HG03280 (cell line): Measurements from ENCODE around the gene CRMP1.

Experiments used
- ATAC-seq: cut with Tn5 transposase; IDR thresholded peaks from one replicate; pipeline ENCODE4 v1.9.1; 2021; ENCODE audit warnings: mild to moderate bottlenecking, moderate library complexity; ENCODE audit not compliant: unreplicated experiment

Gene CRMP1

DNA sequence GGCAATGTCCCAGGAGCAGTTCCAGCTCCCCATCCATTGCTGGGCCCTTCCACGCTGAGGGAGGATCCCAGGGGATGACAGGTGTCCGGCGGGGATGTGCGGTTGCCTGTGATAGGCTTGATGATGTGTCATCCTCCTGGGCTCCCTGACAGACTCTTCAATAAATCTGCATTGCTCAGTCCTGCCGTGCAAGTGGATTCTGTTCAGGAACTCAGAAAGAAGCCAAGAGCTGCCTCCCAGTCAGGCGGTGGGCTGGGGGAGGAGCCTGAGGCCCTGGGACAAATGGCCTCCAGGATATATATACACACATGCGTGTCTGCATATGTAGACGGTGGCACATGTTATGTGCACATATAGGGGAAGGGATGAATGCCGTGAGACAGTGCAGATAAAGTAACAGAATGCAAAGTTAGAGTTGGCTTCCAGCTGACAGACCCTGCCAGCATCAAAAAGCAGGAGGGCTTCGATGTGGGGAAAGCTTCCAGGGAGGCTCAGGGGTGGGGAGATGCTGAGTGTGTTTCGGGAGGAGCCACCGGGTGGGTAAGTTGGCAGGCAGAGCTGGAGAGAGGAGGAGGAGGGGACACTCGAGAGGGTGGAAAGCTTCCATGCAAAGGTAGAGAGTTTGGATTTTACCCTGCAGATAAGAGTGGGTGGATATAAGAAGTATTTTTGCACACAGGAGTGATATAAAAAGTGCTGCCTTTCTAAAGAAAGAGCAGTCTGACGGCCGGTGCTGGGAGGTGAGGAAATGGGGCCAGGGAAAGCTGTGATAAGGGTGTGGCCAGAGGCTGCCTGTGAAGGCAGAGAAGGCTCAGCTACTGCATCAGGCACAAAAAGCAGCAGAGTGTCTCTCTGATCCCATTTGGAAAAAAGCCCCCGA lies 28.5 kb upstream of the CRMP1 start:
- ATAC-seq: no peak

DNA sequence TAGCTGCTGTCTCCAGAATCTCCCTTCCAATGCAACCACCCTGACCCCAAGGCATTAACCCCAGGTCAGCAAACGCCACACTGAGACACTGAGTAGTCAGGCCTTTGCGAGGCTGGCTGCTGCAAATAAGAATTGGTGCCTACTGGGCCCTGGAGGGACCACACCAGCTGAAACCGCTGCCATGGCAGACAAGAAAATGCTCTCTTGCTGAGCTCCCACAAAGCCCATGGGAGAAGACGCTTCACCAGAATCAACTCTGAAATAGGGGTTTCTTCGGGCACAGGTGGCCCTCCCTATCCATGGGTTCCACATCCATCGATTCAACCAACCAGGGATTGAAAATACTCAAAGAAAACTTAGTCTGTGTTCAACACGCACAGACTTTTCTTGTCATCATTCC lies 26.7 kb upstream of the CRMP1 start:
- ATAC-seq: no peak

DNA sequence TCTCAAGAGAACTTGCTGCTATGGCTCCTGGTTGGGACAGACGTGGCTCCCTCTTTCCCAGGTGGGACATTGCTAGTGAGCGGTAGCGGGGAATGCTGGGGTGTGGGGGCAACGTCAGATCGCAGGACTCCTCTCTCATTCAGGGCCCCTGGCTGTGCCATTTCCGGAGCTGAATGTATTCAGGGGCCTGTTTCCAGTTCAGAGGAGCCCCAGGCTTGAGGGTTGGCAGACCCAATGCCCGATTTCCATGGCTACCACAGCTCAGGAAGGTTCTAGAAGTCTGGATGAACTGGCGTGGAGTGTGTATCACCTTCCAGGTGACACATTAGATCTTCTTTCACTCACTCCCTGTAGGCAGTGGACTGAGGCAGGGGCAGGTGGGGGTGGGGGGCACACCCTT lies 26.2 kb upstream of the CRMP1 start:
- ATAC-seq: no peak

DNA sequence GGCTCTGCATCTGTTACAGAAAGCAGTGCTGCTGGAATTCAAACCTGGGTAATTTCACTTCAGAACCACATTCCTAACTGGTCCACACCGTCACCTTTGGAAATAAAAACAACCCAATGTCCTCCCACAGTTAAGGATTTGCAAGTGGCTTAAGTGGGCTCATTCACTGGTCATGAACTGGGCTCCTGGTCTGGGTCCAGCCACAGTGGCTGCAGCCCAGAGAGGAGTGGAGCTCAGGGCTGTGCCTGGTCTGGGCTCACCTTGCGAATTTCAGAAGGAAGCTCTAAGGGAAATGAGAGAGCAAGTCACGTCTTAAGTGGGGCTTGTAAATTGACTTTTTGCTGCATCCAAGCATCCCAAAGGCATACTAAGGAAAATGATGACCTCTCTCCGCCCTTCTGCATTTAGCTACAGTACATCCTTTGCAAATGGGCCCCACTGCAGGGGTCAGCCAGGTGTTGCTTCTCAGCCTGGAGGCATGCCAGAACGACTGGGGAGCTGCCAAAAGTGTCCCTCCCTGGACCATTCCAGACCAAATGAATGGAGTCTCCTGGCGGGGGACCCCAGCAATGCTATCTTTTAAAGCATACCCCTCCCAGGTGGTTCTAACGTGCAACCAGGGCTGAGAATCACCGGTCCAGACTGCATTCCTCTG lies 25.6 kb upstream of the CRMP1 start:
- ATAC-seq: no peak

DNA sequence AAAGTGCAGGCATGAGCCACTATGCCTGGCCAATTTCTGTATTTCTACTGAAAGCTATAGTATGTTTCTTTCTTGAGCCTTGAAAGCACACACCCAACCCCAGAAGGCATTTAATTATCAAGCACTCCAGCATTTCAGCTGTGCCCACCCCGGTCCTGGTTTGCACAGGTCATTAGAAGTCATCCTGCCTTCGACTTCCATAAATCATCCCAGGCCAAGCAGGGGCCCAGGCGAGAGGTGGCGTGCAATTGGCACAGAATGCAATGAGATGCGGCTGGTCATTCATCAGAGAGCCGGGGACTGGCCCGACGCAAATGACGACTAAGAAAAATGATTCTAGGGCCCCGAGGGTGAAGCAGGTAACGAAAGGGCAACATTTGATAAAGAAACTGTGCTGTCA lies 24.8 kb upstream of the CRMP1 start:
- ATAC-seq: no peak

DNA sequence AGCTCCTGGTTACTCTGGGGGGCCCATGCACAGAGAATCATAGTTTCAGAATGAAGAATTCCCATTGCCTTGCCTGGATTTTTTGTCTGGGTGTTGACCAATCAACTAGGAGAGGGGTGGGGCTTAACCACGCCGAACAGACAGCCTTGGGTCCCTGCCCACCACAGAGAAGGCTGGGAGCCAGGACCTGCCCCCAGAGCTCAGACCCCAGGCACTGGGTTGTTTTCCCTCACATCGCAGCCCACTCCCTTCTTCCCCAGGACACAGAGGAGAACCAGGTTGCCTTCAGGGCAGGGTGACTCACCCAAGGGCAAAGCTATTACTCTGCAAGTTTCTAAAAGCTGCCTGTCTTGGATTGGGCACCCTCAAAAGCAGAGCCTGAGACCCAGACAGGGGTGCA lies 23.3 kb upstream of the CRMP1 start:
- no peak for ATAC-seq

DNA sequence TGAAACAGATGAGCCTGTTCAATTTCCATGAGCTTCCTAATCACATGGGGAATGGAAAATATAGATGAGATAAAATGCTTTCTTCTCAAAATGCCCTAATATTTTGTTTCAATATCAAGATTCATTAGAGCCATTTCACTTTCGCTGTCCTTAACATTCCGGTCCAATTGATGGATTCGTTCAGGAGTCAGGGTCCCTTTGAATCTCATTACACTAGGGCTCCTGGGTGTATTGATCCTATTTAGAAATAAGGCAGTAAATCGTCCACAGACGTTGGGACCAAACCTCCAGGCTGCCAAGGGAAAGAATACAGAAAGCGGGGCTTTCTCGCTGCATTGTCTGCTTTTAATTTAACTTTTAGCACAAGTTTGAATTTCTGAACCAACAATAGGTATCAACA lies 20.6 kb upstream of the CRMP1 start:
- ATAC-seq: no peak

DNA sequence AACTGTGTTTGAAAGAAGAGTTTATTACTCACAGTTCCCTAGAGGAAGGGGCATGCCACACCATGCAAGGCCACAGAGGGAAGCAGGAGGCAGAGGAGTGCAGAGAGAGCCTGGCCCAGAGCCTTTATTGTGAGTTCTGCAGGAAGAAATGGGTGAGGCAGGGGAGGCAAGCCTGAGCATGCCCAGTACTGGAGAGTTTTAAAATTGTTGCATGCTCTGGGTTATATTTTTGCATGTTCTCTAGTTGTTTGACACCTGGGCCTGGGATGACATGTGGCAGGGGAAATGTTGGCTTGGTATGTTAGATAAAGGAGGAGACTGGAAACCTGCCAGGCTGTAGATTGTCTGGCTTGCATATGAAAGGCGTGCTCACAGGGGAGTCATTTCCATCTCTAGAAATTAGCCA lies 19.7 kb upstream of the CRMP1 start:
- ATAC-seq: no peak

DNA sequence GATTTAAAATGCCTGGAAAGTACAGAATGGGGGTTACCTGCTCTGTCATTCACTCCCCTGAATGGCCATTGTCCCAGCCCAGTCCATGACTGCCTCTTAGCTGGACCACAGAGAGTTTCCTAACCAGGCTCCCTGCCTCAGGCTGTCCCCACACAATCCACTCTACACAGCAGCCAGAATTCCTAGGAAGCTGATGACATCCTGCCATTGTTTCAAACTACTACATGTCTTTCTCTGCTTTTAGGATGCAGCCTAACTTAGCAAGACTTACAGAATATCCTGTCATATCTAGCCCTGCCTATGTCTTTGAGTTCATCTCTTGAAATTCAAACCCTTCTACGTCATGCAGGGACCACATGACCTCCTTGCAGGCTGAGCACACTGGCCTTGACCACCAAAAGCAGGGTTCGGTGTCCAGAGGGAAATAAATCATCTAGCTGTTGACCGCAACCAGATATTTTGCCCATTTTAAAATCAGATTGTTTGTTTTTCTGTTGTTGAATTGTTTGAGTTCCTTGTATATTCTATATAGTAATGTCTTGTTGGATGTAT lies 16.1 kb upstream of the CRMP1 start:
- ATAC-seq: no peak

DNA sequence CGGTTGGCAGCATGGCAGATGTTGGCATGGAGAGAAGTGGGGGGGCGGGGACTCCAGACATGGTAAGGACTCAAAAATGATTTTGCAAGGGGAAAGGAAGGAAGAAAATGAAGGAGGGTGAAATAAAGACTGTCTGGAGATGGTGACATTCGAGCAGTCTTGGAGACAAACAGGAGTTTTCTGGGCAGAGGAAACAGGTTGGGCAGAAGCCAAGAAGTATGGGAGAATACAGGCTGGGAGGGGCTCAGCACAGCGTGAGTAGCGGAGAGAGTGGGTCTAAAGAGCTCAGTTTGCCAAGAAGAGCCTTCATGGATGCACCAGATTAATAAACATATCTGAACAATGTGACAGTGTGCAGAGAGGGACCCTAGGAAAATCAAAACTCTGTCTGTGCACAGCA lies 13.3 kb upstream of the CRMP1 start:
- ATAC-seq: no peak

DNA sequence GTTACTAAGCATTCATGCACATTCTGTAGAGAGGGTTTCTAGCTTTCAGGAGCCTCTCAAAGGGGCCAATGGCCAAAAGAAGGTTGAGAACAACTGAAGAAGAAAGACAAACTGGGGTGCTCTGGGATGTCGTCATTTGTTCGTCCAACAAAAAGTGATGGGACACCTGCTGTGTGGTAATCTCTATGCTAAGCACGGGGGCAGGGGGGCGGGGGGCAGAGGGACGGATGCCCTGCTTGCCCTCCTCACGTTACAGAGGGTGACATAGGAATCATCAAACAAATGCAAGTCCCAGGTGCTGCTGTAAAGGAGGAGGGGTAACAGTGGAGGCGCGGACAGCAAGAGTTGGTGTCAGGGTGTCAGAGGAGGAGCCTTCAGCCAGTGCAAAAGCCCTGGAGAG lies 12.8 kb upstream of the CRMP1 start:
- no peak for ATAC-seq

DNA sequence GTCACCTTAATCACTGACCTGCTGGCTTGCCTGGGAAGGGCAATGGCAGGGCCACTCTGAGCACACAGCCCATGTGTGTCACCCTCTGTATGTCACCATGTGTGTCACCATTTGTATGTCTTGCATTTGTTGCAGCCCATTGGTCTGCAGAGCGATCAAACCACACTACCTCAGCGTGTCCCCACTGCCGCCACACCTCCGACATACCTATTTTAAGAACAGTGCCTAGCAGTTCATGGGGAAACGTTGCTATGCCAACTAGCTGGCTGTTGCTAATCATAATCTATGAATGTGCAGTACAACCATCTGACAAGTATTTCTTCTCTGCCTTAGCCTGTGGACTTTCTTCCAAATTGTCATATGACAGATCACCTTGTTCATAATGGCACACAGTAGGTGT lies 8.0 kb upstream of the CRMP1 start:
- no peak for ATAC-seq

DNA sequence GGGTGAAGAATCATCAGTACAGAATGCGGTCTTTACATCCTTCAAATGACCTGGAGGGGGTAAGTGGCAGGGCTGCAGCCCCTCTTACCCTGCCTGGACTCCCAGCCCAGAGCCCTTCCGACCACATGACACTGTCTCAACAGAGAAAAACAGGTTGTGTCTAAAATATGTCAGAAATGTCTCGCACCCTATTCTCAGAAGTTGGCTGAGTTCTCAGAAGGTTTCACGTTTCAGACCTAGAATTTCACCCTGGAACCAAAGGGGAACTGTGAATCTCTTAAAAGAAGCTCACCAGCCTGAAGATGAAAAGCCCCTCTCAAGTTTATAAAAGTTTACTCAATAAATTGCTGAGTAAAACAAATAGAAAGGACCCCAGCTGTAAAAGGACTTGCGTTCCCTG lies 7.0 kb upstream of the CRMP1 start:
- ATAC-seq: no peak

DNA sequence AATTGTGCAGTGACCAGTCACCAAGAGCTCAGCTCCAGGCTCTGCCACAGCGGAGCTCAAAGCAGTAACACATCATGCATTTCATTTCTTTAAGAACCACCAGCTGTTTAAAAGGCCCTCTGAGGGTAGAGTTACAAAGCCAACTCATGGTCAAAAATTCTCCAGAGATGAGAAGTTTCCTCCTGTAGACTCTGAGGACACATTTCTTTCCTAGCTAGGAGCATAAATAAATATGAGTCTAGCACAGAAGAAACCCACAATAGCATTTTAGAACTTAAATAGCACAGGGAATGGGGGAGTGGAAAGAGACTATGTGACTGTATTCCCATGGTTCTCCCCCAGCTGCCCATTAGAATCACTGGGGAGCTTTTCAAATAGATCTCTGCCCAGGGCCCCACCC lies 6.5 kb upstream of the CRMP1 start:
- ATAC-seq: no peak

DNA sequence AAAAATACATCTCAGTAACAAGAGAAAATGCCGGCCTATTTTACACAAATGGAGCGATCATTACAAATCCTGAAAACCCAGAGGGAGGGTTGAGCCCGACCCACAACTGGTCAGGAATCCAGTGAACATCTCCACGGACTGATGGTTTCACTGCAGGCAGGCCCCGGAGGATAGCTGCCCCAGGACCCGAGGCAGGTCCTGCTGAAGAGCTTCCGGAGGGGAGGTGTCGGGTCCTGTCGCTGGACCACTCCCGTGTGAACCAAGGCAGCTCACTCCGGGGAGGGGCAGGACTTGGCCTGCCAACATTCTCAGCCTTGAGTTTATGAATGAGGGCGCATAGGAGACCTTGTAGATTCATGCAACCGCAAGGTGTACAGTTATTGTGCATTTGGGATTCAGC lies 4.8 kb upstream of the CRMP1 start:
- no peak for ATAC-seq

DNA sequence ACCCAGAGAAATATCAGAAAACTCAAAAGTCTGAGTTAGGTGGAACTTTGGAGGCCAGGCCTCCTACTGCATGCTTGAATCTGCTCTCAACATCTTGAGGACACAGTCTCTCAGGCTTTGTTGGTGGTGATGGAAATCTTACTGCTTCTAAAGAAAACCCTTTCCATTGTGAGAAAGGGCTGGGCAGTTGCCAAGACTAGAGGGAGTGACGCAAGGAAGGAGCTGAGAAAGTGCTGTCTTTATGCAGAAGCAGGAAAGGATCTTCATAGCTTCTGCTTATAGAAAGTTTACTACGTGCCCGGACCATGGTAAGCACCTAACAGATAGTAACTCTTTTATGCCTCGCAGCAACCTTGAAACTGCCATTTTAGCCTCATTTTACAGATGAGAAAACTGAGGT lies 2.4 kb upstream of the CRMP1 start:
- ATAC-seq: no peak

DNA sequence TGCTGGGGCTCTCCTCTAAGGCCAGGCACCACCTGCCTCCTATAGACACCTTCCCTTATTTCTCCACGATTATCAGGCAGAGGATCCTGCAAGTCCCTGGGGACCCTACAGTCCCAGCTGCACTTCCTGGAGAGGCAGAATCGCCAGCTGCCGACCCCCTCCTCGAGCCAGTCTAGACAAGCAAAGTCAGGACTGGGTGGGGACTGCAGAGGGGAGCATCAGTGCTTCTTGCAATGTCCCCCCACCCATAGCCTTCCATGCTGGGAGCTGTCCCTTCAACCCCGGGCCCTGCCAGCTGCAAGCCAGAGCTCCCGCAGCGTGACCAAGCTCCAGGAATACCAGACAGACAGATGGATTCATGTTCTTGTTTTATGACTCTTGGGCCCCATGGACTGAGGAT lies 1.4 kb upstream of the CRMP1 start:
- ATAC-seq: no peak

DNA sequence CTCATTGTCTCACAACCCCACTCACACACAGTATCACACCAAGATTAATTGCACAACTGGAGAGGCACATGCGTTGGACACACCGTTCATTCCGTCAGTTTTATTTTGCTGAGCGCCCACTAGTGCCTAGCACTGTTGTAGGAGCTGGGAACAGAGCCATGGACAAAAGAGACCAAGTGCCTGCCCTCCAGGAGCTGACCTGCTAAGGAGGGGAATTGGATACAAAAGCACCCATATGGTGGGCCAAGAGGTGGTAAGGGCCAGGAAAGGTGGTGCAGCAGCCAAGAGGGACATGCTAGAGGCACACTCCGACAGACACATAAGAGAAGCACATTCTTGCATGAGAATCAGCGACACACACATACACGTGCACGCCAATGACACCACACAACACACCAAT lies 705 bp upstream of the CRMP1 start:
- ATAC-seq: no peak

DNA sequence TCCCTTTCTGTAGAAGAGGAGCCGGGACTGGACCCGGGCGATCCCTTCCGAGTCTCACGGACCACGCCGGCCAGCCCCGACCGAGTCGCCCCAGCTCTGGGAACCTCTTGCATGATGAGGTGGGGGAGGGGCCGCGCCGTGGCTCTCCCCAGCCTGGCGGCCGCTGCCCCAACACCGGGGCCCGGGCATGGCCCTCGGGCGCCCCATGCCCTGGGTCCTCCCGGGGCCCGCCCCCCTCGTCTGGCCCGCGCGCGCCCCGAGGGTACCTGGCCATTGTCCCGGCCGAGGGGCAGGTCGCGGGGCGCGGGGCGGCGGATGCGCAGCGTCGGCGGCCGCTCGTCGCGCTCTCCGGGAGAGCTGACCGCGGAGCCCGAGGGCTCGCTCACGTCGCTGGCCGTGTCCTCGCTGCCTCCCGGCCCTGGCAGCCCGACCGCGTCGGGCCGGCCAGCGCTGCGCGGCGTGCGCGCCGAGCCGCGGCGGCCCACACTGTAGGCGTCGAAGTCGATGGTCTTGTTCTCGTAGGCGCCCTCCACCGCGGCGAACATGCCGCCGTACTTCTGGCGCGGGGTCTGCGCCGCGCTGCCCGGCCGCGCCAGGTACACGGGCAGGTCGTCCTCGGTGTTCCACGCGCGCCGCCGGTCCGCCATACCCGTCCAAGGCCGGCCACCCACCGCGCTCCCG lies 423 bp downstream of the CRMP1 start:
- no peak for ATAC-seq

DNA sequence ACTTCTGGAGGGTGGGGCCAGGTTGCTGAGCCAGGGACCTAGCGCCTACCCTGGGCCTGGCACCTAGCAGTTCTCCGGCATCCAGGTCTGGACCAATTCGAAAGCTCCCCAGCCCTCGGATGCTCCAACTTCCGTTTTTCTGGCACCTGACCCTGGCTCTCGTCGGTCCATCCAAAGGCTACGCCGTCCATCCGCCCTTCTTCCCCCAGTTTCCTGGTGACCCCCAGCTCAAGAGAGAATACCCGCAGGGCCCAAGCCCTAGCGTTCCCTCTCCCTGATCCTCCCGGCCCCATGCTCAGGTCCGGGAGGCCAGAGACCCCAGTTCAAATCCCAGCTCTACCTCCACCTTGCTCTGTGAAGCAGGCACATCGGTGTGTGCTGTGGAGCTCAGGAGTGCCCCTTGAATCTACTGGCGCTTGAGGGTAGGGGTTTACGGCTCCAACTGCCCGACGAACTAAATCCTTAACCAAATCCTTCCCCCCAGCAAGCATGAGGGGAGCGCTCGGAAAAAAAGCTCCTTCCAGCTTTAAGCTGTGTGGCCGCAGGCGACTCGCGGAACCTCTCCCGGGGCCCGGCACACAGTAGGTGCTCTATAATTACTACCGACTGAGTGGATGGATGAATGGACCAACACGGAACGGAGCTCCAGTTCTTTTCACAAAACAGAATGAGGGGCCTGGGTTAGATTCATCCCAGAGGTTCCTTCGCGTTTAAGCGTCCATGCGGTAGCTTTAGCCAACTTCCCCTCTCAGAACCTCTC lies 1.1 kb downstream of the CRMP1 start:
- no peak for ATAC-seq
